H1 (cell line): ENCODE data around the gene CCDC192. TPM values are rescaled to one million over a fixed set of nuclear protein-coding genes. Genes with fewer than 3 reads are reported as not detected.

Source experiments
- ASH2L ChIP-seq: fragments of 200-600, 300-600 bp; sonication (generic); IDR thresholded peaks from one replicate; pipeline ENCODE4 v1.7.1; 2017; ENCODE audit warnings: low read length
- EZH2 ChIP-seq: fragments of 200-600 bp; sonication (generic); IDR thresholded peaks from 2 replicates; pipeline ENCODE4 v1.7.1; 2012; ENCODE audit warnings: low read depth, mild to moderate bottlenecking, moderate library complexity, low read length, inconsistent platforms; ENCODE audit not compliant: severe bottlenecking
- KDM1A ChIP-seq: fragments of 200-600, 300-600 bp; sonication (generic); IDR thresholded peaks from 2 replicates; pipeline ENCODE4 v1.7.1; 2016; ENCODE audit warnings: mild to moderate bottlenecking, low read length, borderline replicate concordance
- ZNF274 ChIP-seq: IDR thresholded peaks from 2 replicates; pipeline ENCODE4 v1.7.0; 2012; ENCODE audit warnings: low read length, borderline replicate concordance; ENCODE audit errors: extremely low read depth
- polyA plus RNA-seq, 7 experiments: library from polyadenylated mRNA; depleted of rRNA in 3 of 7; stranded (reverse) in 5 of 7; unstranded in 2 of 7; fragments of >200 nt in 5 of 7; fragments of 200-250 nt in 2 of 7; gene quantifications; 1 replicate in 5 of 7; 2 replicates in 1 of 7; 4 replicates in 1 of 7; pipeline versions ENCODE4 v1.2.1 to v1.2.3, GENCODE V29; 2011 to 2013; ENCODE audit warnings: missing spikeins in 2 of 7, mixed read lengths in 2 of 7
- total RNA-seq: library from RNA; stranded (reverse); fragmentation: NEBNext Ultra II Directional; extraction: Animal tissue kit (Norgen Biotek cat#: 25700); gene quantifications from 2 replicates; pipeline ENCODE4 v1.2.1, GENCODE V29; 2021

Gene CCDC192
- total and polyA plus RNA-seq, 2 of the 8 experiments (the other 6 are each of a cell fraction or from before 2014, with no cell fraction given) = 0.61 TPM; not detected in 1

DNA sequence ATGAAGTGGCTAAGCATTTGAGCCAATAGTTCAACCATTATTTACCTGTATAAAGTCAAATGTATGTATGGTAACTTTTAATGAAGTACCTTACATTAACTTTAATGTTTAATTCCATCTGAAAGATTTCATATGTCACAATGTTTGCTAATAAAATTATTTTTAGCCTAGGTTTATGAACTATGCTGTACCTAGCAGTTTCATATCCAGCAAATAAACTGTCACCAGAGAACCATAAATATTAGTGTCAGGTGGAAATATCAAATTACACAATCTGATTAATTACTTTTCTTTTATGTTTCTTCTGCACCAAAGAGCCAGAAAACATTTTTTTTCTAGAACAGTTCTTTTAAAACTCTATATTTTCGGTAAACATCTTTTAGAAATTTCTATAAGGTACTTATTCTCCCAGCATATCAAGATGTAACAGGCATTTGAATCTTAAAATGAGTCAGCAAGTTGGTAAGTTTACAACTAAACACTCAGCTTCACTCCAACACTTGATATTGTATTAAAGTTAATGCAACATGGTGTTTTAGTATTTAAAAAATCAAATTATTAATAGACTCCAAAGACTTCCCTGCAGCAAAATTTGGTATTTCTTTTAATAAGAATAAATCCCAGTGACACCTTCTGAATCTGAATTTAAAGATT, 8.5 kb upstream of the CCDC192 start (continued):
- TF ChIP-seq EZH2 (no peak), KDM1A (no peak), ZNF274 (no peak), ASH2L (no peak)
